HCT116 (cell line): ENCODE data around the gene MCCD1. TPM values are rescaled to one million over a fixed set of nuclear protein-coding genes. Genes with fewer than 3 reads are reported as not detected.

Source experiments
- ATAC-seq: fragments of 200-7000 bp; cut with Tn5 transposase; 2 replicates; pipeline ENCODE4 v1.9.1; 2020; ENCODE audit warnings: mild to moderate bottlenecking, moderate library complexity
- BruUV-seq: library from RNA; stranded (reverse); fragments of 400-500 nt; replicated peaks from 2 replicates; lab custom pipeline; 2021; lab: Mats Ljungman, UMichigan
- CTCF ChIA-PET: fragments of 300-600 bp; sonication (Branson Sonifier 250); formaldehyde crosslinking; loops from one replicate; lab custom pipeline; 2021; ENCODE audit warnings: antibody characterized with exemption; lab: Charles Lee
- POLR2A ChIA-PET: fragments of 300-600, 350-600 bp; sonication (Branson Sonifier 250); formaldehyde crosslinking; loops from one replicate; lab custom pipeline; 2021; ENCODE audit warnings: antibody characterized with exemption; lab: Charles Lee
- RAD21 ChIA-PET, 2 experiments: fragments of 300-600 bp; sonication (Branson Sonifier 250); formaldehyde crosslinking; loops; one replicate each; lab custom pipeline; 2023; ENCODE audit warnings: low total read pairs in 2 of 2; ENCODE audit not compliant: uncharacterized antibody in 2 of 2, unreplicated experiment in 2 of 2, low non-redundant PET in 1 of 2; lab: Charles Lee
- DNase-seq: peaks from one replicate; pipeline ENCODE4 v3.0.0-alpha.2; 2010; ENCODE audit warnings: low read depth, low spot score
- H2AFZ ChIP-seq: fragments of 200-600 bp; shearing (Covaris generic), sonication (generic); 2 replicates; pipeline ENCODE4 v1.6.1; 2017; ENCODE audit warnings: low read depth, mixed run types, mixed read lengths, antibody characterized with exemption, low read length; ENCODE audit not compliant: poor library complexity, severe bottlenecking
- H3K27ac ChIP-seq: 2 replicates; pipeline ENCODE4 v1.5.1; 2012; ENCODE audit warnings: low read depth, low read length
- H3K27me3 ChIP-seq: fragments of 200-600 bp; sonication (generic); 2 replicates; pipeline ENCODE4 v1.6.1; 2016; ENCODE audit warnings: mixed run types, low read length, mixed read lengths; ENCODE audit not compliant: insufficient read depth
- H3K36me3 ChIP-seq, 2 experiments: fragments of 200-500 bp in 1 of 2; fragments of 200-600 bp in 1 of 2; sonication (Bioruptor generic) in 1 of 2; sonication (generic) in 1 of 2; 2 replicates each; pipeline versions ENCODE4 v1.5.1 to v1.6.1; 2014 to 2016; ENCODE audit warnings: low read length in 2 of 2, inconsistent platforms in 1 of 2, mixed read lengths in 1 of 2, mixed run types in 1 of 2; ENCODE audit not compliant: insufficient read depth in 2 of 2, control insufficient read depth in 1 of 2
- H3K4me1 ChIP-seq, 2 experiments: fragments of 200-600 bp in 1 of 2; sonication (generic) in 1 of 2; 2 replicates each; pipeline versions ENCODE4 v1.5.1 to v1.6.1; 2012 to 2017; ENCODE audit warnings: low read length in 2 of 2, inconsistent platforms in 1 of 2, mild to moderate bottlenecking in 1 of 2, mixed read lengths in 1 of 2, mixed run types in 1 of 2, moderate library complexity in 1 of 2; ENCODE audit not compliant: insufficient read depth in 2 of 2, control insufficient read depth in 1 of 2
- H3K4me2 ChIP-seq: fragments of 200-600 bp; sonication (generic); 2 replicates; pipeline ENCODE4 v1.6.1; 2017; ENCODE audit warnings: mixed run types, low read length, mixed read lengths
- H3K4me3 ChIP-seq, 2 experiments: fragments of 200-600 bp in 1 of 2; sonication (generic) in 1 of 2; replicated peaks in 1 of 2; 2 replicates each; pipeline ENCODE4 v1.5.1; 2011 to 2016; ENCODE audit warnings: low read length in 2 of 2, control low read depth in 1 of 2, low read depth in 1 of 2, mild to moderate bottlenecking in 1 of 2, mixed read lengths in 1 of 2, mixed run types in 1 of 2
- H3K79me2 ChIP-seq: fragments of 200-600 bp; sonication (generic); 2 replicates; pipeline ENCODE4 v1.6.1; 2017; ENCODE audit warnings: mild to moderate bottlenecking, mixed run types, low read length, moderate library complexity, mixed read lengths; ENCODE audit not compliant: insufficient read depth
- H3K9ac ChIP-seq: fragments of 200-600 bp; sonication (generic); 2 replicates; pipeline ENCODE4 v1.6.1; 2016; ENCODE audit warnings: low read length, mixed read lengths
- H3K9me2 ChIP-seq: fragments of 200-600 bp; sonication (generic), shearing (Covaris generic); 2 replicates; pipeline ENCODE4 v1.6.1; 2017; ENCODE audit warnings: mixed run types, mild to moderate bottlenecking, moderate library complexity; ENCODE audit not compliant: insufficient read depth
- H3K9me3 ChIP-seq, 2 experiments: fragments of 200-500 bp in 1 of 2; fragments of 200-600 bp in 1 of 2; sonication (Bioruptor generic) in 1 of 2; sonication (generic) in 1 of 2; 2 replicates each; pipeline ENCODE4 v1.6.1; 2014 to 2017; ENCODE audit warnings: low read length in 2 of 2, mixed read lengths in 2 of 2, inconsistent platforms in 1 of 2, low read depth in 1 of 2, mild to moderate bottlenecking in 1 of 2, mixed run types in 1 of 2, moderate library complexity in 1 of 2; ENCODE audit not compliant: control insufficient read depth in 1 of 2, insufficient read depth in 1 of 2
- H4K20me1 ChIP-seq: fragments of 200-600 bp; sonication (generic), shearing (Covaris generic); 2 replicates; pipeline ENCODE4 v1.6.1; 2017; ENCODE audit warnings: mixed run types, mild to moderate bottlenecking, moderate library complexity; ENCODE audit not compliant: insufficient read depth
- CEBPB ChIP-seq: IDR thresholded peaks from 2 replicates; pipeline ENCODE4 v1.6.1; 2012; ENCODE audit warnings: low read depth
- CTCF ChIP-seq, 3 experiments: fragments of 200-600 bp in 1 of 3; sonication (generic) in 1 of 3; IDR thresholded peaks in 2 of 3; conservative IDR thresholded peaks in 1 of 3; 2 replicates each; pipeline ENCODE4 v1.5.1; 2012 to 2017; ENCODE audit warnings: low read depth in 2 of 3, low read length in 2 of 3, antibody characterized with exemption in 1 of 3, borderline replicate concordance in 1 of 3, control low read depth in 1 of 3, mild to moderate bottlenecking in 1 of 3, mixed read lengths in 1 of 3, mixed run types in 1 of 3, moderate library complexity in 1 of 3; ENCODE audit not compliant: insufficient read depth in 1 of 3
- EGR1 ChIP-seq: IDR thresholded peaks from 2 replicates; pipeline ENCODE4 v1.6.1; 2012; ENCODE audit warnings: low read depth
- EZH2phosphoT487 ChIP-seq: fragments of 200-600 bp; IDR thresholded peaks from 2 replicates; pipeline ENCODE4 v1.6.1; 2018; ENCODE audit warnings: antibody characterized with exemption, borderline replicate concordance
- FOSL1 ChIP-seq: IDR thresholded peaks from 2 replicates; pipeline ENCODE4 v1.6.1; 2012; ENCODE audit warnings: low read depth
- POLR2A ChIP-seq: IDR thresholded peaks from 2 replicates; pipeline ENCODE4 v1.7.0; 2011; ENCODE audit warnings: borderline replicate concordance; ENCODE audit not compliant: insufficient read depth, insufficient read length; ENCODE audit errors: extremely low read depth
- POLR2AphosphoS5 ChIP-seq: IDR thresholded peaks from 2 replicates; pipeline ENCODE4 v1.6.1; 2011; ENCODE audit warnings: mild to moderate bottlenecking, low read depth, low read length, moderate library complexity
- REST ChIP-seq: IDR thresholded peaks from 2 replicates; pipeline ENCODE4 v1.6.1; 2012; ENCODE audit warnings: low read depth
- SIN3A ChIP-seq: IDR thresholded peaks from 2 replicates; pipeline ENCODE4 v1.6.1; 2012; ENCODE audit warnings: low read depth
- TCF7L2 ChIP-seq: IDR thresholded peaks from 2 replicates; pipeline ENCODE4 v1.7.0; 2011; ENCODE audit warnings: borderline replicate concordance, inconsistent platforms; ENCODE audit not compliant: insufficient read depth, insufficient read length; ENCODE audit errors: extremely low read depth
- ZFX ChIP-seq: fragments of 450-650 bp; IDR thresholded peaks from 2 replicates; pipeline ENCODE4 v1.6.1; 2017
- ZNF274 ChIP-seq: fragments of 200-500 bp; sonication (Bioruptor generic); IDR thresholded peaks from 2 replicates; pipeline ENCODE4 v1.6.1; 2014; ENCODE audit warnings: mild to moderate bottlenecking, low read depth, low read length, inconsistent platforms
- intact Hi-C: fragments of 100-400 bp; cut with micrococcal nuclease; formaldehyde crosslinking; loops from 2 replicates; pipeline ENCODE4 v1.10.0; 2022
- total RNA-seq: library from RNA; stranded (reverse); gene quantifications from one replicate; pipeline ENCODE4 v1.2.1, GENCODE V29; 2021; ENCODE audit not compliant: unreplicated experiment

Gene MCCD1
- total RNA-seq, 1 experiment from 2014 or later: not detected

- H3K27ac ChIP-seq: no peak overlapping the region
- BruUV-seq: no TSS peak
- H3K9me2 ChIP-seq: no peaks in the 10 kb centered on the region
- no peaks in the 10 kb centered on the region for H3K27me3 ChIP-seq
- no peak overlapping the region for H3K4me2 ChIP-seq
- POLR2A ChIA-PET: no interaction called here
- CTCF ChIA-PET: interaction anchor here (0.7 to 1.9 kb wide), 4 partner anchors 10 to 27 kb away, joined by 3 to 4 read pairs (median 4); partner anchors contain the start of gene LTB
- no peaks in the 10 kb centered on the region for H4K20me1 ChIP-seq
- TF ChIP-seq EGR1: no peak
- TF ChIP-seq ZFX: no peak
- TF ChIP-seq SIN3A: no peak
- no peak for TF ChIP-seq CEBPB
- no peak for TF ChIP-seq POLR2AphosphoS5
- TF ChIP-seq ZNF274: no peak
- no peak for TF ChIP-seq TCF7L2
- no peak for TF ChIP-seq REST
- TF ChIP-seq FOSL1: no peak
- no peak for TF ChIP-seq POLR2A
- no peak for TF ChIP-seq CTCF (IDR thresholded peaks at IDR 0.05 in 2 of 3, conservative IDR thresholded peaks at IDR 0.05 in 1 of 3; ENCODE audit: borderline replicate concordance in 1 of 3, insufficient read depth in 1 of 3, low read depth in 2 of 3, low read length in 2 of 3)
- TF ChIP-seq EZH2phosphoT487: no peak
- no peaks in the 10 kb centered on the region for H3K9me3 ChIP-seq
- intact Hi-C loops: no loop called here
- no peak overlapping the region for H3K9ac ChIP-seq
- ATAC-seq: no peak
- 0 out of 4 replicates have a peak, but pooled peaks cover 0 to 3% of the 10 kb centered on the region in 2 experiments for H3K4me1 ChIP-seq
- DNase-seq: no peak
- no peaks in the 10 kb centered on the region for H3K36me3 ChIP-seq
- no peaks in the 10 kb centered on the region for H3K79me2 ChIP-seq
- H2AFZ ChIP-seq: no peak overlapping the region
- no peak overlapping the region for H3K4me3 ChIP-seq
- RAD21 ChIA-PET: no interaction called here
Observed at GRCh38 chr6:31569861-31570536, 41.2 kb downstream of the MCCD1 start.
